Right lobe of liver (tissue), 4 donors: ENCODE data around the gene SPNS3.

Experiments used
- POLR2A ChIP-seq: fragments of 450-650 bp; IDR thresholded peaks from one replicate; pipeline ENCODE4 v1.6.1; 2017; ENCODE audit warnings: antibody characterized with exemption, mild to moderate bottlenecking
- TF ChIP-seq, protein P1 (sequence below), 4 donors: fragments of 200-600 bp in 3 of 4; fragments of 450-650 bp in 1 of 4; IDR thresholded peaks; one replicate each; pipeline versions ENCODE4 v1.5.1 to v1.8.0; 2016 to 2022; ENCODE audit warnings: antibody characterized with exemption in 4 of 4, mild to moderate bottlenecking in 2 of 4
- donor health status: DM: no; HTN: no; CAD: no.
- donor health status: DM: no; HTN: no; CAD: no.
- donor health status: DM: no; HTN: yes; CAD: no.

DNA sequence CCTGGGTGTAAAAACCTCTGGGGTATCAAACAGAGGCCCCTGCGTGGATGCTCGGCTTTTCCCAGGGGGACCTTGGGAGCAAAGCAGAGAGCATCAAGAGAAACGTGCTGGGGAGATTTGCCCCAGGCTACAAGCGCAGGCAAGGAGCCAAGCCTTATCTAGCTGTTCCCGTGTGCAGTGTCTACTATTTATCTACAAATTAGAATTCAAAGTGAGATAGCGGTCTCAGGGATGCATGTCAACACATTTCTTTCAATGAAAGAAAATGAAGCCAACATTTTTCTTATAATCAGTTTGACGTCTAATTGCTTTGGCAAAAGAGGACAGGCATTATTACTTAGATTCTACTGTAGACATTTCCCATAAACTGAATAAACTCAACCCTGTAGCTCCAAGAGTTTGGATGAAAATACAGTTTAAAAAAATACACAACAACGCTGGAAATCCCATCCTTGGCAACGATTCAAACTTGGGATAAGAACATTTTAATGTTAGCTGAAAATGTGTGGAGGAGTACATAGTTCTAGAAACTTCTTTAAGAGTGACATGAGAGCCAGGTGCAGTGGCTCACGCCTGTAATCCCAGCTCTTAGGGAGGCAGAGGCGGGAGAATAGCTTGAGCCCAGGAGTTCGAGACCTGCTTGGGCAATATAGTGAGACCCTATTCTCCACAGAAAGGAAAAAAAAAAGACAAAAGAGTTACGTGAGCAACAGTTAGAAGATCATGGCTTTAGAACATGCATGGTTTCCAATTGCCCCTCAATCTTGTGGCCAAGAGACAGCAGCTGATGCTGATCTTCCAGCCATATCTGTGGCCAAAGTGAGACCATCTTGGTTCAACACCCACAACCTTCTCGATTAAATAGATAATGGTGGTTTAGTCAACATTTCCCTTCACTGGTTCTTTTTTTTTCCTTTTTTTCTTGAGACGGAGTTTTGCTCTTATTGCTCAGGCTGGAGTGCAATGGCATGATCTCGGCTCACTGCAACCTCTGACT lies 7.2 kb downstream of the SPNS3 start:
- TF ChIP-seq POLR2A, result no peak
- TF ChIP-seq, protein P1, sequence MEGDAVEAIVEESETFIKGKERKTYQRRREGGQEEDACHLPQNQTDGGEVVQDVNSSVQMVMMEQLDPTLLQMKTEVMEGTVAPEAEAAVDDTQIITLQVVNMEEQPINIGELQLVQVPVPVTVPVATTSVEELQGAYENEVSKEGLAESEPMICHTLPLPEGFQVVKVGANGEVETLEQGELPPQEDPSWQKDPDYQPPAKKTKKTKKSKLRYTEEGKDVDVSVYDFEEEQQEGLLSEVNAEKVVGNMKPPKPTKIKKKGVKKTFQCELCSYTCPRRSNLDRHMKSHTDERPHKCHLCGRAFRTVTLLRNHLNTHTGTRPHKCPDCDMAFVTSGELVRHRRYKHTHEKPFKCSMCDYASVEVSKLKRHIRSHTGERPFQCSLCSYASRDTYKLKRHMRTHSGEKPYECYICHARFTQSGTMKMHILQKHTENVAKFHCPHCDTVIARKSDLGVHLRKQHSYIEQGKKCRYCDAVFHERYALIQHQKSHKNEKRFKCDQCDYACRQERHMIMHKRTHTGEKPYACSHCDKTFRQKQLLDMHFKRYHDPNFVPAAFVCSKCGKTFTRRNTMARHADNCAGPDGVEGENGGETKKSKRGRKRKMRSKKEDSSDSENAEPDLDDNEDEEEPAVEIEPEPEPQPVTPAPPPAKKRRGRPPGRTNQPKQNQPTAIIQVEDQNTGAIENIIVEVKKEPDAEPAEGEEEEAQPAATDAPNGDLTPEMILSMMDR (IDR thresholded peaks at IDR 0.05), result no peak
